Stimulated activated naive B cell treated with anti-CD40 and anti-IgM and Interleukin-4, amounts not matched to agents 10 μg/mL and 1 μg/mL and 100 μg/mL, for 72 hours (primary cell): ENCODE data around the gene UTP3.
A peak's percentile ranks its signal among the peaks of the same experiment; 100 is the strongest.
"Not testable (repeated sequence)": the region's sequence is repeated elsewhere in the genome, so short reads cannot be mapped to it uniquely, and the experiment has no call there.

ENCODE experiments used
- ATAC-seq, 2 donors: fragments of 150-1000 bp; cut with Tn5 transposase; replicated peaks; 2 replicates each; pipeline ENCODE4 v1.10.0; 2021; ENCODE audit warnings: moderate library complexity in 1 of 2
- DNase-seq: peaks from one replicate; pipeline ENCODE4 v3.0.0; 2021
- H3K27ac Mint-ChIP-seq: one replicate; pipeline ENCODE4 v1.8.0; 2022; ENCODE audit warnings: mild to moderate bottlenecking, mixed read lengths
- H3K27me3 Mint-ChIP-seq, 2 donors: one replicate each; pipeline ENCODE4 v1.8.0; 2022; ENCODE audit warnings: mixed read lengths in 2 of 2
- H3K36me3 Mint-ChIP-seq, 2 donors: one replicate each; pipeline ENCODE4 v1.8.0; 2022; ENCODE audit warnings: mixed read lengths in 2 of 2, mild to moderate bottlenecking in 1 of 2
- H3K4me1 Mint-ChIP-seq, 2 donors: one replicate each; pipeline ENCODE4 v1.8.0; 2022; ENCODE audit warnings: mixed read lengths in 2 of 2, mild to moderate bottlenecking in 1 of 2
- H3K4me3 Mint-ChIP-seq, 2 donors: one replicate each; pipeline ENCODE4 v1.8.0; 2022; ENCODE audit warnings: mild to moderate bottlenecking in 2 of 2, mixed read lengths in 2 of 2, moderate library complexity in 1 of 2
- H3K9me3 Mint-ChIP-seq, 2 donors: one replicate each; pipeline ENCODE4 v1.8.0; 2022; ENCODE audit warnings: mixed read lengths in 2 of 2, mild to moderate bottlenecking in 1 of 2

Gene UTP3, protein sequence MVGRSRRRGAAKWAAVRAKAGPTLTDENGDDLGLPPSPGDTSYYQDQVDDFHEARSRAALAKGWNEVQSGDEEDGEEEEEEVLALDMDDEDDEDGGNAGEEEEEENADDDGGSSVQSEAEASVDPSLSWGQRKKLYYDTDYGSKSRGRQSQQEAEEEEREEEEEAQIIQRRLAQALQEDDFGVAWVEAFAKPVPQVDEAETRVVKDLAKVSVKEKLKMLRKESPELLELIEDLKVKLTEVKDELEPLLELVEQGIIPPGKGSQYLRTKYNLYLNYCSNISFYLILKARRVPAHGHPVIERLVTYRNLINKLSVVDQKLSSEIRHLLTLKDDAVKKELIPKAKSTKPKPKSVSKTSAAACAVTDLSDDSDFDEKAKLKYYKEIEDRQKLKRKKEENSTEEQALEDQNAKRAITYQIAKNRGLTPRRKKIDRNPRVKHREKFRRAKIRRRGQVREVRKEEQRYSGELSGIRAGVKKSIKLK

DNA sequence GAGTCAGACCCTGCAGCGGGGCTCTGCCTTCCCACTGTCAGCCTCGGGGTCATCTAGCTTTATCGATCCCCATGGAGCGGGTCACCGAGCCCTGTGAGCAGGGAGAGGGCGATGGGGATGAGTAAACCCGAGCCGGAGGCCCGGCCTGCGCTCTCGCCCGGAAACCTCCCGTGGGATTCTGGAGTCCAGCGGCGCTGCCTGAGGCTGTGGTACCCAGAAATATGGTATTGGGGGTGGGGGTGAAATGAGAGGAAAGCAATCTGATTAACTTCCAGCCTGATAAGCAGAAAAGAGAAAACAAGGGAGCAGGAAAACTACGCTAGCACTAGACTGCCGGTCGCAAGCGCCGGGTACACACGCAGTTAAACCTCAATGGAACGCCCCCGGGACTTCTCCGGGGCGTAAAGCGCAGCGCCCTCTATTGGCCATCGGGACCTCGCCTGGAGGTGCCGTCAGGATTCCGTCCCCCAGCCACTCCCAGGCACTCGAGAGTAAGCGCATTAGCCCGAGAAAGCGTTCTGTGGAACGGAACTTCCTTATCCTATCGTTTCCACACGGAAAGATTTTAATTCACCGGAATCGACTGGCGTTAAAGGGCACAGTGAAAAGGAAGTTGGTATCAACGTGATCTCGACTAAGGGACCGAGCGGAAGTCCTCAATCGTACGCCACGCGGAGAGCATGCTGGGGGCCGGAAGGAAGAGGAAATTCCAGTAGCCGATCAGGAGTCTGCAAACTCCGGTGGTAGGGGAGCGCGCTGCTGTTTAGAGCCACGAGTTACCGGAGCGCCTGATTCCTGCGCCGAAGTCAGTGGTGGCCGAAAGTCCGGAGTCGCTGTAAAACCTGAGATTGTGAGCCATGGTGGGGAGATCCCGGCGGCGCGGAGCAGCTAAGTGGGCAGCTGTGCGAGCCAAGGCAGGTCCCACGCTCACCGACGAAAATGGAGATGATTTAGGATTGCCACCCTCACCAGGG lies at the start of gene UTP3:
Gene UTP3, plus strand, starts transcription at position 712 of the 974 bp plus-strand sequence. Its CDS starts 146 bp downstream, at position 858.
- Mint-ChIP-seq H3K36me3 (peaks cover 19 to 30% of the 10 kb centered on the region in 2 donors), H3K4me3 (peak within 1 kb of the TSS; percentile 97 to 98), H3K27ac (peak within 1 kb of the TSS; percentile 100), H3K4me1 (peaks cover 20 to 39% of the 10 kb centered on the region in 2 donors), H3K9me3 (no peaks in the 10 kb centered on the region), H3K27me3 (no peaks in the 10 kb centered on the region)
- peak; percentile 93 for ATAC-seq
- peak; percentile 96 for DNase-seq

DNA sequence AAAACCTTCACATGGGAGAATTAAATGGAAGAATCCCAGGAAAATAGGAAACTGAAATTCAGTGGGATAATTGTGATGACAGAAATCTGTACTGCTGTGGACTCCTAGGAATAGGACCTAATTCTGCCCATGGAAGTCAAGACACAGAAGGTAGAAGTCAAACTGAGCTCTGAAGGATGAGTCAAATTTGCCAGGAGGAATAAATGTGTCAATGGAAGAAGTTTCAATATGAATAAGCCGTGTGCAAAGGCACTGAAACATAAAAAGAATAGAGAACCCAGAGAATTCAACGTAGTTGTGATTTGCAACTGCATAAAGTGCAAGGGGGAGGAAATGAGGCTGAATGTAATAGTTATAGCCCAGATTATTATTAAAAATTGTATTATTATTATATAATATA lies 48.1 kb upstream of the UTP3 start:
- peaks cover 0 to 3% of the 10 kb centered on the region in 2 donors for H3K36me3 Mint-ChIP-seq
- no peaks in the 10 kb centered on the region for H3K27me3 Mint-ChIP-seq
- no peak overlapping the region for H3K27ac Mint-ChIP-seq
- DNase-seq = no peak
- ATAC-seq = peak in 1 of 2 donors; percentile 50
- H3K4me3 Mint-ChIP-seq = no peak overlapping the region
- peaks cover 7 to 10% of the 10 kb centered on the region in 2 donors for H3K4me1 Mint-ChIP-seq
- H3K9me3 Mint-ChIP-seq = no peaks in the 10 kb centered on the region

DNA sequence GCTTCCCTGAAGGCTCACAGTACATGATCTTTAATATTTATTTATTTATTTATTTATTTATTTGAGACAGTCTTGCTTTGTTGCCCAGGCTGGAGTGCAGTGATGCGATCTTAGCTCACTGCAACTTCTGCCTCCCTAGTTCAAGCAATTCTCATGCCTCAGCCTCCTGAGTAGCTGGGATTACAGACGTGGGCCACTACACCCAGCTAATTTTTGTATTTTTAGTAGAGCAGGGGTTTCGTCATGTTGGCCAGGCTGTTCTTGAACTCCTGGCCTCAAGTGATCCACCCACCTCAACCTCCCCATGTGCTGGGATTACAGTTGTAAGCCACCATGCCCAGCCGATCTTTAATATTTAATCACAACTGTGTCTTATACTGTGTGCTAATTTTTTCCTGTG lies 37.6 kb upstream of the UTP3 start:
- ATAC-seq = peak in 1 of 2 donors; percentile 20
- not testable (repeated sequence) for H3K36me3 Mint-ChIP-seq, DNase-seq, H3K4me3 Mint-ChIP-seq, H3K27me3 Mint-ChIP-seq, H3K27ac Mint-ChIP-seq, H3K9me3 Mint-ChIP-seq
- peaks cover 13 to 25% of the 10 kb centered on the region in 2 donors for H3K4me1 Mint-ChIP-seq

DNA sequence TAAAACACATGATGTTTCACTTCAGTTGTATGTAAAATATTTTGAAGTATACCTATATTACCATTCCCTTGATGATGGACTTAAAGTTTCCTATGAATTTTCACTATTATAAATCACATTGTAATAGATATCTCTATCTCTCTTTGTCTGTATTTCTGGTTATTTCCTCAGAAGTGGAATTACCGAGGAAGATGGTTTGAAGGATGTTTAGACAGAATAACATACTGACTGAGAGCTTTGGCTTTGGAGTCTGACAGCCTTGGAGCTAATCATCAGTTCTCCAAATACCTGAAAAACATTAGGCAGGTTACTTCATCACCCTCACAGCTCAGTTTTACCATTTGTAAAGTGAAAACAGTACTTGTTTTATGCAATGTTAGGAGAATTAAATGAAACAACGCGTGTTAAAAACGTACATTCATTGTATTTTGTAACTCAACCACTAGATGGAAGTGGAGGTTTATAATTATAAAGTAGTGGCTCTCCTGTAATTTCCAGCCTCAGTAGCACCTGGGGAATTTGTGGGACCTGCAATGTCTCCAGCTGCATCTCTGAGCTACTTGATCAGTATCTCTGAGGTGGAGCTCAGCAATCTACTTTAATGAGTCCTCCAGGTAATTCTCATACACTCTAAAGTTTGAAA lies 36.3 kb upstream of the UTP3 start:
- ATAC-seq (peak; percentile 50 to 61), DNase-seq (no peak)
- H3K27ac Mint-ChIP-seq = no peak overlapping the region
- peaks cover 13 to 25% of the 10 kb centered on the region in 2 donors for H3K4me1 Mint-ChIP-seq
- H3K9me3 Mint-ChIP-seq = no peaks in the 10 kb centered on the region
- H3K27me3 Mint-ChIP-seq = no peaks in the 10 kb centered on the region
- no peak overlapping the region for H3K4me3 Mint-ChIP-seq
- H3K36me3 Mint-ChIP-seq = peaks cover 0 to 2% of the 10 kb centered on the region in 2 donors

DNA sequence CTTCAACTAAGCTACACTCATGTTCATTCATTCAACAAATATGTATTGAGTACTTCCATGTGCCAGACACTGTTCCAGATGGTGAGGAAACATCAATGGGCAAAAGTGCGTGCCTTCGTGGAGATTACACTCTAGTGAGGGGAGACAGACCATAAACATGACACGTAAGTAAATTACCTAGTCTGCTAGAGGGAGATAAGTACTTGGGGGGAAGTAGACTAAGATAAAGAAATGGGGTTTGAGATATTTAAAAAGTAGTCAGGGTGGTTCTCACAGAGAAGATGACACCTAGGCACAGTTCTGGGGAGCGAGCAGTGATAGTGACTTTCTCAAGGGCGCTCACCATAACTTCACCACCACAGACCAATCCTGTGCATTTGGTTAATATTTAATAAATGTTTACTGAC lies 33.7 kb upstream of the UTP3 start:
- Mint-ChIP-seq H3K36me3 (peaks cover 3 to 7% of the 10 kb centered on the region in 2 donors), H3K4me3 (no peak overlapping the region), H3K9me3 (no peaks in the 10 kb centered on the region), H3K27ac (no peak overlapping the region), H3K27me3 (no peaks in the 10 kb centered on the region), H3K4me1 (peaks cover 16 to 23% of the 10 kb centered on the region in 2 donors)
- ATAC-seq (no peak), DNase-seq (no peak)

DNA sequence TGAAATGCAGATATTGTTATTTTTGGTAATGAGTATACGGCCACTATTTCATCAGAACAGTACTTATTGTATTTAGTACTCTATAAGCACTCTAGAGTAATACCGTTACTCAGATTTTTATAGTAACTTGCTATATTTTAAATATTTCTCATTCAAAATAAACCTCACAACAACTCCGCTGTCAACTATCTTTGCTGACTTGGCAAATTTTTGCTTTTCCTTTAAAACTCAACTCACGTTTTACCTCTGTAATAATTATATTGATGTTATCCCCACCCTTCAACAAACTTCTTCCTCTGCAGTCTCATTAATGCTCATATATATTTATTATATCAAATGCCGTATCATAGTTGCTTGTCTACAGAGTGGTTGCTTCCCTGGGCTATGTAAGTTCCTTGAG lies 31.0 kb upstream of the UTP3 start:
- no peaks in the 10 kb centered on the region for H3K27me3 Mint-ChIP-seq
- no peak overlapping the region for H3K27ac Mint-ChIP-seq
- H3K9me3 Mint-ChIP-seq = no peaks in the 10 kb centered on the region
- no peak overlapping the region for H3K4me3 Mint-ChIP-seq
- ATAC-seq = no peak
- H3K4me1 Mint-ChIP-seq = peaks cover 14 to 33% of the 10 kb centered on the region in 2 donors
- DNase-seq = no peak
- peaks cover 20 to 22% of the 10 kb centered on the region in 2 donors for H3K36me3 Mint-ChIP-seq

DNA sequence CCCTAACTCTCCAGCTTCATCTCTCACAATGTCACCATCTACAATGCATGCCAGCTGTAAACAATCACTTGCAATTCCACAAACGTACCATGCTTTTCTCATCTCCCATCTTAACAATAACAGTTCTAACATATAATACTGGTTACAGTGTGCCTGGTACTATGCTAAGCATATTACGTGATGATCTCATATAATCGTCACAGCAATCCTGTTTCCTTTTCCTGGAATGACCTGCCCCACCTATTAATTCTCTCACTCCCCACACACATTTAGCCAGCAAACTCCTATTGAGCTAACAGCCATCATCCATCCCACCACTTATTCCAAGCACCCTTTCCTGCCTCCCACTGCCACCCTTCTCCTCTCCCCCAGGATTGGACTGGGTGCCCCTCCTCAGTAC lies 29.9 kb upstream of the UTP3 start:
- DNase-seq (no peak), ATAC-seq (no peak)
- H3K9me3 Mint-ChIP-seq = no peaks in the 10 kb centered on the region
- peak overlapping the region; percentile 27 for H3K27ac Mint-ChIP-seq
- H3K36me3 Mint-ChIP-seq = peaks cover 20 to 22% of the 10 kb centered on the region in 2 donors
- H3K4me3 Mint-ChIP-seq = no peak overlapping the region
- no peaks in the 10 kb centered on the region for H3K27me3 Mint-ChIP-seq
- H3K4me1 Mint-ChIP-seq = peaks cover 14 to 33% of the 10 kb centered on the region in 2 donors

DNA sequence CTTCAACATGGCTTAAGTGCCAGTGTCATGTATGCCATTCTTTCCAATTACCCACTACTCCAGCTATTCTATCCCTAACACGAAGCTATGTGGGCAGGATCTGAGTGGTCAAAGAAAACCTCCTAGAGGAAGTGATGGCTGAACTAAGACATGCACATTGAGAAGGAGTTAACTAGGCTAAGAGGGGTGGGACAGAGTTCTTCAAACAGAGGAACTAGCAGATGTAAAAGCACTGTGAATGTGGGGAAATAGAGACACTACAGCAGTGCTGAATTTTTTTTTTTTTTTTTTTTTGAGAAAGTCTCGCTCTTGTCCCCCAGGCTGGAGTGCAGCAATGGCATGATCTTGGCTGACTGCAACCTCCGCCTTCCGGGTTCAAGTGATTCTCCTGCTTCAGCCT lies 28.2 kb upstream of the UTP3 start:
- Mint-ChIP-seq H3K9me3 (no peaks in the 10 kb centered on the region), H3K4me1 (peaks cover 12 to 26% of the 10 kb centered on the region in 2 donors), H3K4me3 (peak overlapping the region in 1 of 2 donors; percentile 14), H3K27ac (peak overlapping the region; percentile 38), H3K36me3 (peaks cover 20 to 22% of the 10 kb centered on the region in 2 donors), H3K27me3 (no peaks in the 10 kb centered on the region)
- no peak for ATAC-seq
- no peak for DNase-seq

DNA sequence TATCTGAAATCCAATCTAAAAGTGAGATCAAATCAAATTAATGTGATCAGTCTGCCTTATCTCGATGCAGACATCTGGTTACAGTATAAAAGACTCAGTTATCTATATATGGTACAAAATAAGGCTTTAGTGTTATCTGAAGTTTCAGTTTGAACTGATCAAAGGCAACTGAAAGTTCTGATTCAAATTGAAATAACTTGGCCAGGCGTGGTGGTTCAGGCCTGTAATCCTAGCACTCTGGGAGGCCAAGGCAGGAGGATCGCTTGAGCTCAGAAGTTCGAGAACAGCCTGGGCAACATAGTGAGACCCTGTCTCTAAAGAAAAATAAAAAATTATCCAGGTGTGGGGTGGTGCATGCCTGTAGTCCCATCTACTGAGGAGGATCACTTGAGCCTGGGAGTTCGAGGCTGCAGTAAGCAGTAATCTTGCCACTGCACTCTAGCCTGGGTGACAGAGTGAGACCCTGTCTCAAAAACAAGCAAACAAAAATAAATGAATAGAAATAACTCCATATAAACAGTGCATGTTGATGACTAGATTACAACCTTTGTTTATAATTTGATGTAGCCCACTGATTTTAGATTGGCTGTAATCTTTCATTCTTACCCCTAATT lies 26.9 kb upstream of the UTP3 start:
- not testable (repeated sequence) for H3K9me3 Mint-ChIP-seq, H3K27me3 Mint-ChIP-seq, DNase-seq, H3K4me3 Mint-ChIP-seq
- Mint-ChIP-seq H3K27ac (peak overlapping the region; percentile 20), H3K4me1 (peaks cover 13 to 26% of the 10 kb centered on the region in 2 donors), H3K36me3 (peaks cover 20 to 22% of the 10 kb centered on the region in 2 donors)
- peak; percentile 46 to 73 for ATAC-seq

DNA sequence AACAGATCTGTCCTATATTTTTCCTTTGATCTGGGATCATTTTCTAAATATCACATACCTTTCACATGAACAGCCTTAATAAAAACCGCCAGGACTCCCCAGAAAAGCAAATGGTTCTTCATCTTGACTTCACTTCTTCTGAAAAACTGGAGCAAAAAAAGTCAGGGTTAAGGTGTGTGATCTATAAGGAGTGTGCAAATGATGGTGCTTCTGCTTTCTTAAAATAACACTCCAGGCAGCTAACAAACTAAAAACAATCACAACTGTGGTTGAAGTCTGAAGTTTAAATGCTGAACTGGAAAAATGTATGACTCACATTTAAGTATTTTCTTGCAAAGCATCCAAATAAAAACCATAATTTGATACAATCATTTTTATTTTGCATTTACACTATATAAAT lies 22.0 kb upstream of the UTP3 start, which contains the start of gene JCHAIN:
Gene JCHAIN, minus strand, starts transcription at position 140 of the 400 bp plus-strand sequence. Its CDS starts 18 bp downstream, at position 122.
- Mint-ChIP-seq H3K36me3 (peaks cover 6 to 7% of the 10 kb centered on the region in 2 donors), H3K4me3 (peak within 1 kb of the TSS; percentile 84 to 86), H3K27ac (peak within 1 kb of the TSS; percentile 75), H3K9me3 (no peaks in the 10 kb centered on the region), H3K27me3 (no peaks in the 10 kb centered on the region), H3K4me1 (peaks cover 14 to 51% of the 10 kb centered on the region in 2 donors)
- peak; percentile 88 to 91 for ATAC-seq
- DNase-seq = no peak

DNA sequence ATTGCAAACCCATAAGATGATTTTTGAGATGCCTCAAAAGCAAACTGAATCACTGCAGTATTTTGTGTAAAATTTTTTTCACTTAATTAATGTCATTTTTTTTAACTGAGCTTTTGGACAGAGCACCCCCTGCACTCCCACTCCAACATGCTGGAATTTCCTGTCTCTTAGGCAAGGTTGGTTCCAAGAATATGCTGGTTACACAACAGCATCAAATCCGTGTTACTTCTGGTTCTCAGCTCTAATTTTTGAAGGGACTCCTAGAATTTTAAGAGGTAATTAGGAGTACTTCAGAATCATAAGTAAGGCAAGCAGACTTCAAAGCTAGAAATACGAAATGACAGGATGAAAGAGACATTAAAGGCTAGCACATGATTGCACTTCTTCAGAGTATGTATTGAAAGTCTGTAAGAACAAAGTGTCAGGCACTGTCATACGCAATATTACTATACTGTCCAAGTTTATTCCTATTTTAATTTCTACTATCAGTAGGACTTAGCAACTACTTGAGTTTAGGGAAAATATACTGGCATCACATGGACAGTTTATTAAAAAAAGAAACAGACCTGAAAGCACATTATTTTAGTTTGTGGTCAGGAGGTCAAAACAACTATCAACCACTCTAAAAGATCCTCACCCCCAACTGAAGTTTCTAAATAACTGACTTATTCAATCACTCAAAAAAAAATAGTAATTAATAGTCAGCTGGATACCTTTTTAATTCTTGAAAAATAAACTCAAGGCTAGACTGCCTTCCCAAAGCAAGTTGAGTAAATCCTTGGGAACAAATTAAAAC lies 20.4 kb upstream of the UTP3 start:
- Mint-ChIP-seq H3K36me3 (no peaks in the 10 kb centered on the region), H3K4me3 (peak overlapping the region in 1 of 2 donors; percentile 22), H3K9me3 (no peaks in the 10 kb centered on the region), H3K4me1 (peaks cover 11 to 52% of the 10 kb centered on the region in 2 donors), H3K27ac (peak overlapping the region; percentile 73), H3K27me3 (no peaks in the 10 kb centered on the region)
- ATAC-seq (peak in 1 of 2 donors; percentile 28), DNase-seq (no peak)

DNA sequence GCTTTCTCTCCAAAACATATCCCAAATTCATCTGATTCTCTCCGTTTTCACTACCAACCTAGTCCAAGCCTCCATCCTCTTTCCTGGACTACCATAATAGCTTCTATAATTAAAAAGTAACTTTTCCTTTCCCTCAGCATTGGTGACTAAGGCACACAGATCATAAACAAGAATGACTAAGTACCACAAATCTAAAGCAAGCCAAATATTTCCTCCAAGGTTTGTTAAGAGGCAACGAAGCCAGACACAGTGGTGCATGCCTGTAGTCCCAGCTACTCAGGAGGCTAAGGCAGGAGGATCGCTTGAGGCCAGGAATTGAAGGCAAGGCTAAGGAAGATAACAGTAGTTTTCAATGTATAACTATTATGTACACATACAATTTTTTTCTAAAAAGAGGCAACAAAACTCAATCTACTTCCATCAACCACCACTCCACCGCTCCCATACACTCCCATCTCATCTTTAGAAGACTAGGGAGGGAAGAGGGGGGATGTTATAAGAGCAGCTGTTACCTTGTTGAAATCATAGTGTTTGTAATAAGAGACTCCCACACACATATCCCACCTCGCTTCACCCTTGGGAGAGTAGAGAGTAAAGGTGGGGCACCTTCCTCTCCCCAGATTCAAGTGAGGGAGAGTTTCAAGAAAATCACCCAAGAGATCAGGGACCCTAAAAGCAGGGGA lies 17.9 kb upstream of the UTP3 start:
- no peaks in the 10 kb centered on the region for H3K27me3 Mint-ChIP-seq
- peak overlapping the region; percentile 4 for H3K27ac Mint-ChIP-seq
- H3K36me3 Mint-ChIP-seq = no peaks in the 10 kb centered on the region

More for the DNA sequence above, 17.9 kb upstream of the UTP3 start:
- no peaks in the 10 kb centered on the region for H3K9me3 Mint-ChIP-seq
- ATAC-seq (no peak), DNase-seq (no peak)
- H3K4me1 Mint-ChIP-seq = peaks cover 13 to 60% of the 10 kb centered on the region in 2 donors
- no peak overlapping the region for H3K4me3 Mint-ChIP-seq
